Activated naive CD8-positive, alpha-beta T cell treated with anti-CD3 and anti-CD28 coated beads for 36 hours (primary cell): Measurements from ENCODE around the gene EGFL7. TPM values are rescaled to one million over a fixed set of nuclear protein-coding genes. Genes with fewer than 3 reads are reported as not detected.
A peak's percentile ranks its signal among the peaks of the same experiment; 100 is the strongest.
"Not testable (repeated sequence)": the region's sequence is repeated elsewhere in the genome, so short reads cannot be mapped to it uniquely, and the experiment has no call there.

ENCODE experiments used
- DNase-seq: peaks from one replicate; pipeline ENCODE4 v3.0.0; 2021
- H3K27ac Mint-ChIP-seq: one replicate; pipeline ENCODE4 v1.8.0; 2022; ENCODE audit warnings: mild to moderate bottlenecking, moderate library complexity, mixed read lengths
- H3K27me3 Mint-ChIP-seq: one replicate; pipeline ENCODE4 v1.8.0; 2022; ENCODE audit warnings: mild to moderate bottlenecking, mixed read lengths
- H3K36me3 Mint-ChIP-seq: one replicate; pipeline ENCODE4 v1.8.0; 2021; ENCODE audit warnings: mild to moderate bottlenecking, mixed read lengths
- H3K4me1 Mint-ChIP-seq: one replicate; pipeline ENCODE4 v1.8.0; 2021; ENCODE audit warnings: mixed read lengths
- H3K4me3 Mint-ChIP-seq: one replicate; pipeline ENCODE4 v1.8.0; 2022; ENCODE audit warnings: mild to moderate bottlenecking, moderate library complexity, mixed read lengths
- H3K9me3 Mint-ChIP-seq: one replicate; pipeline ENCODE4 v1.8.0; 2022; ENCODE audit warnings: mixed read lengths
- total RNA-seq, 2 experiments: library from RNA; stranded (reverse); gene quantifications; one replicate each; pipeline ENCODE4 v1.2.3, GENCODE V29; 2021

Gene EGFL7
- total RNA-seq, 2 experiments from 2014 or later = 0.94 to 1.2 TPM

GRCh38 chr9:136695435-136695895, 32.7 kb downstream of the EGFL7 start:
- peaks cover 39% of the 10 kb centered on the region for H3K27me3 Mint-ChIP-seq
- no peak for DNase-seq
- no peaks in the 10 kb centered on the region for H3K36me3 Mint-ChIP-seq
- H3K4me1 Mint-ChIP-seq = peaks cover 3% of the 10 kb centered on the region
- no peaks in the 10 kb centered on the region for H3K9me3 Mint-ChIP-seq
- H3K27ac Mint-ChIP-seq = no peak overlapping the region
- H3K4me3 Mint-ChIP-seq = no peak overlapping the region

- H3K9me3 Mint-ChIP-seq = no peaks in the 10 kb centered on the region
- H3K36me3 Mint-ChIP-seq = no peaks in the 10 kb centered on the region
- H3K27me3 Mint-ChIP-seq = peaks cover 39% of the 10 kb centered on the region
- no peak overlapping the region for H3K27ac Mint-ChIP-seq
- H3K4me1 Mint-ChIP-seq = peaks cover 7% of the 10 kb centered on the region
- DNase-seq = no peak
- no peak overlapping the region for H3K4me3 Mint-ChIP-seq
Measured at GRCh38 chr9:136695955-136696354, 33.2 kb downstream of the EGFL7 start.

GRCh38 chr9:136696502-136696901, 33.8 kb downstream of the EGFL7 start:
- no peak for DNase-seq
- Mint-ChIP-seq H3K27ac (no peak overlapping the region), H3K9me3 (no peaks in the 10 kb centered on the region), H3K4me1 (peaks cover 13% of the 10 kb centered on the region), H3K36me3 (no peaks in the 10 kb centered on the region), H3K4me3 (no peak overlapping the region), H3K27me3 (peaks cover 39% of the 10 kb centered on the region)

DNA sequence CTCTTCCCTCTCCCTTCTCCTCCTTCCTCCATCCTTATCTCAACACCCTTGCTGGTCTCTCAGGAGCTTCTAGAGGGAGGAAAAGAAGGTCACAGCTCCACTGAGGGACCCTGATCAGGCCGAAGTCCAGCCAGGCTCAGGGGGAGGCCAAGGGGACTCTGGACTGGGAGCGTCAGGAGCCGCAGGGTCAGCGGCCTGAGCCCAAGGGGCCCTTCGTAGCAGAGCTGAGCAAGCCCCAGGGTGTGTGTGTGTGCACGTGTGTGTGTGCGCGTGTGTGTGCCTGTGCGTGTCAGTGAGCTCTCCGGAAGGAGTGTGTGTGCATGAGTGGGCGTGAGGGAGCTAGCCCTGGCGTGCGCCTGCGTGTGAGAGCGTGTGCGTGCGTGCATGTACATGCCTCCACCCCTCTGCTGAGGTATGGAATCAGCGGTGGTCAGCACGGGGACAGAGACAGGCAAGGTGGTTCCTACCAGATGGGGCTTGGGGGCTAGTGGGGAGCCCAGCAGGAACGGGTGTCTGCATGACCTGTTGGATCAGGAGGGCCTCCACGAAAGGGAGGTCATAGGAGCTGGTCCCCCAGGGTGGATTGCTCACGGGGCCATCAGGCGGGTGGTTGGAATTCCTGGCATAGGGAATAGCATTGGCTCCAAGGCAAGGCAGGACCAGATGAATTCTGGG, 34.6 kb downstream of the EGFL7 start:
- H3K27me3 Mint-ChIP-seq = peaks cover 39% of the 10 kb centered on the region
- H3K4me3 Mint-ChIP-seq = no peak overlapping the region
- no peak overlapping the region for H3K27ac Mint-ChIP-seq

GRCh38 chr9:136697821-136698526, 35.3 kb downstream of the EGFL7 start:
- Mint-ChIP-seq H3K4me1 (peaks cover 17% of the 10 kb centered on the region), H3K4me3 (no peak overlapping the region), H3K9me3 (no peaks in the 10 kb centered on the region), H3K36me3 (no peaks in the 10 kb centered on the region), H3K27ac (no peak overlapping the region), H3K27me3 (peaks cover 39% of the 10 kb centered on the region)
- DNase-seq = no peak

More for the DNA sequence above, 34.6 kb downstream of the EGFL7 start:
- DNase-seq = no peak
- peaks cover 17% of the 10 kb centered on the region for H3K4me1 Mint-ChIP-seq
- no peaks in the 10 kb centered on the region for H3K9me3 Mint-ChIP-seq
- no peaks in the 10 kb centered on the region for H3K36me3 Mint-ChIP-seq

GRCh38 chr9:136698635-136699246, 36.0 kb downstream of the EGFL7 start:
- no peaks in the 10 kb centered on the region for H3K9me3 Mint-ChIP-seq
- no peak overlapping the region for H3K4me3 Mint-ChIP-seq
- H3K36me3 Mint-ChIP-seq = no peaks in the 10 kb centered on the region
- H3K27ac Mint-ChIP-seq = no peak overlapping the region
- peaks cover 20% of the 10 kb centered on the region for H3K4me1 Mint-ChIP-seq
- no peak for DNase-seq
- H3K27me3 Mint-ChIP-seq = peaks cover 34% of the 10 kb centered on the region

- peaks cover 30% of the 10 kb centered on the region for H3K27me3 Mint-ChIP-seq
- no peak for DNase-seq
- no peaks in the 10 kb centered on the region for H3K36me3 Mint-ChIP-seq
Measured at GRCh38 chr9:136700304-136700703, 37.6 kb downstream of the EGFL7 start.

DNA sequence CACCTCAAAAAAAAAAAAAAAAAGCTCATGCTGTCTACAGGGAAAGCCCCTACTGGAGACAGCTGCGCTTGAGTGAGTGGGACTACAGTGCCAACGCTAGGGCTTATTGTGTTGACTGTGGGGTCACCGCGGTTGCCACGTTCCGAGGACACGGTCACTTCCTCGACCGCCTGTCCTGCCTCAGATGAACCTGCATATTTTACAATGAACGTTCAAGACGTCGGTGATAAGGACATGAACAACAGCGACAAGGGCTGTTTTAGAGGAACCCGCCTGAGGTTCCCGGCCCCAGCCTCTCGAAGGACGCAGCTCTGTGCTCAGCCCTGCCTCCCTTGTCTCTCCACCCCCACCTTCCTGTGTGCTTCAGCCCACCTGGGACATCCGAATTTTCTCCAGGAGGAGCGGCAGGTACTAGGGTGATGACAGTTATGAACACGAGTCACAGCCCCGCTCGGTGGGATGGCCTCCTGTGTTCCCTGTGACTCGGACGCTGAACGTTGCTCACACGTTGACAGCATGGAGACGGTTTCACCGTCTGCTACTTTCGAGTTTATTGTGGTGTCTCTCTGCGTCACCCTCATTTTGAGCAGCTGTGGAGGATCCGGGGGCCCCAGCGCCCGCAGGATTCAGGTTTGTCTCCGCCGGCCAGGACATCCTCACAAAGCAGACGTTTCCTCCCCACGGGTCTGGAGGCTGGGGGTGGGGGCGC, 38.4 kb downstream of the EGFL7 start:
- peaks cover 20% of the 10 kb centered on the region for H3K4me1 Mint-ChIP-seq
- H3K4me3 Mint-ChIP-seq = peak overlapping the region; percentile 77
- no peaks in the 10 kb centered on the region for H3K9me3 Mint-ChIP-seq
- H3K27me3 Mint-ChIP-seq = peaks cover 27% of the 10 kb centered on the region
- peak; percentile 81 for DNase-seq
- H3K27ac Mint-ChIP-seq = peak overlapping the region; percentile 90
- H3K36me3 Mint-ChIP-seq = no peaks in the 10 kb centered on the region

More at GRCh38 chr9:136700304-136700703, 37.6 kb downstream of the EGFL7 start:
- peaks cover 20% of the 10 kb centered on the region for H3K4me1 Mint-ChIP-seq
- H3K9me3 Mint-ChIP-seq = no peaks in the 10 kb centered on the region
- H3K4me3 Mint-ChIP-seq = no peak overlapping the region
- no peak overlapping the region for H3K27ac Mint-ChIP-seq

DNA sequence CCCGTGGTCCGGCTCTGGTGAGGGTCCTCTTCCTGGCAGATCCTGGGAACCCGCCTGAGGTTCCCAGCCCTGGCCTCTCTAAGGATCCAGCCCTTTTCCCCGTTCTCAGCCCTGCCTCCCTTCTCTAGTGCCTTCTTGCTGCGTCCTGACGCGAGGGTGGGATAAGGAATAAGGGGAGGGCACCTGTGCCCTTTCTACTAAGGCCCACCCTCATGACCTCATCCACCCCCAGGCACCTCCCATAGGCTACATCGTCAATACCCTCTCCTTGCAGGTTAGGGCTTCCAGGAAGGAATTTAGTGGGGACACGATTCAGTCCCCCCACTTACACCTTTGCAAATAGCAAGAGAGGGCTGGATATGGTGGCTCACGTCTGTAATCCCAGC, 38.9 kb downstream of the EGFL7 start:
- no peaks in the 10 kb centered on the region for H3K9me3 Mint-ChIP-seq
- peaks cover 26% of the 10 kb centered on the region for H3K27me3 Mint-ChIP-seq
- no peaks in the 10 kb centered on the region for H3K36me3 Mint-ChIP-seq
- no peak for DNase-seq
- H3K4me3 Mint-ChIP-seq = peak overlapping the region; percentile 77
- peaks cover 20% of the 10 kb centered on the region for H3K4me1 Mint-ChIP-seq
- peak overlapping the region; percentile 90 for H3K27ac Mint-ChIP-seq

GRCh38 chr9:136703276-136703860, 40.7 kb downstream of the EGFL7 start:
- Mint-ChIP-seq H3K27me3 (peaks cover 13% of the 10 kb centered on the region), H3K27ac (no peak overlapping the region), H3K4me1 (peaks cover 20% of the 10 kb centered on the region), H3K4me3 (no peak overlapping the region), H3K36me3 (no peaks in the 10 kb centered on the region), H3K9me3 (no peaks in the 10 kb centered on the region)
- DNase-seq = no peak

DNA sequence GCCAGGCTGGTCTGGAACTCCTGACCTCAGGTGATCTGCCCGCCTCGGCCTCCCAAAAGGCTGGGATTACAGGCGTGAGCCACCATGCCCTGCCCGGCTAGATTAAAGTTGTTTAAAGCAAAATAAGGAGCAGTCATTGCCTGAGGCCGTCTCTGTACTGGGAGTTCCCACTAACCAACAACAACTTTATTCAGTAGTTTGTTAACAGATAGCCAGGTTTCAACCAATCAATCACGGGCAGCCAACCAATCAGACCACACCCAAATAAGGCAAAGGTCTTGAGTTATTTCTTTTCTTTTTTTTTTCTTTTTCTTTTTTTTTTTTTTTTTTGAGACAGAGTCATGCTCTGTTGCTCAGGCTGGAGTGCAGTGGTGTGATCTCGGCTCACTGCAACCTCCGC, 42.0 kb downstream of the EGFL7 start:
- not testable (repeated sequence) for H3K27ac Mint-ChIP-seq, H3K36me3 Mint-ChIP-seq, H3K4me3 Mint-ChIP-seq, H3K9me3 Mint-ChIP-seq, DNase-seq
- H3K4me1 Mint-ChIP-seq = peaks cover 20% of the 10 kb centered on the region
- H3K27me3 Mint-ChIP-seq = peaks cover 10% of the 10 kb centered on the region

DNA sequence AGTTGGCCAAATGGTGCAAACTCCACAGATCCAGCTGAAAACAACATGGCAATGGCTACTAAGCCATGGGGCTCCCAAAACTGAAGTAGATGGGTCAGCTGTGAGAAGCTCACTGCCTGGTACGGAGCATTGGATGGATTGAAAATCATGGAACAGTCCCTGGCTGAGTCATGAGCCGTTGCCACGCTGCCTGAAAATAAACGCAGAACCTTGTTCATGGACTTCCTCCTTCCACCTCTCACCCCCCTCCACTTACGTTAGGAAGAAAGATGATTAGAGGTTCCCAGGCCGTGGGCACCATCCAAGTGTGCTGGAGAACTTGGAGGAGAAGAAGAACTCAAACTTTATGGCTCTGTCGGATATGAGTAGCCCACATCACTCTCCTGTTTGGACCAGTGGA, 42.8 kb downstream of the EGFL7 start:
- H3K4me1 Mint-ChIP-seq = peaks cover 16% of the 10 kb centered on the region
- peaks cover 13% of the 10 kb centered on the region for H3K27me3 Mint-ChIP-seq
- H3K27ac Mint-ChIP-seq = no peak overlapping the region
- H3K9me3 Mint-ChIP-seq = no peaks in the 10 kb centered on the region
- H3K4me3 Mint-ChIP-seq = no peak overlapping the region
- H3K36me3 Mint-ChIP-seq = no peaks in the 10 kb centered on the region
- no peak for DNase-seq

- DNase-seq = no peak
- Mint-ChIP-seq H3K4me1 (peaks cover 6% of the 10 kb centered on the region), H3K36me3 (no peaks in the 10 kb centered on the region), H3K27me3 (peaks cover 26% of the 10 kb centered on the region), H3K4me3 (no peak overlapping the region), H3K9me3 (no peaks in the 10 kb centered on the region), H3K27ac (no peak overlapping the region)
Measured at GRCh38 chr9:136707011-136707410, 44.3 kb downstream of the EGFL7 start.

- peaks cover 6% of the 10 kb centered on the region for H3K4me1 Mint-ChIP-seq
- DNase-seq = no peak
- H3K9me3 Mint-ChIP-seq = no peaks in the 10 kb centered on the region
- H3K36me3 Mint-ChIP-seq = no peaks in the 10 kb centered on the region
- H3K27ac Mint-ChIP-seq = no peak overlapping the region
- H3K27me3 Mint-ChIP-seq = peaks cover 26% of the 10 kb centered on the region
- no peak overlapping the region for H3K4me3 Mint-ChIP-seq
Measured at GRCh38 chr9:136707849-136708517, 45.3 kb downstream of the EGFL7 start.
